ENCODE data around the gene LAMTOR2.
"Not testable (repeated sequence)": the region's sequence is repeated elsewhere in the genome, so short reads cannot be mapped to it uniquely, and the experiment has no call there.

LAMTOR2 gene

GRCh38 chr1:156033011-156033410 lies 21.6 kb upstream of the LAMTOR2 start:
- no peak overlapping the region for H3K27ac ChIP-seq
- TF ChIP-seq ZFX (IDR thresholded peaks at IDR 0.05) = no peak
- TF ChIP-seq, protein P1, sequence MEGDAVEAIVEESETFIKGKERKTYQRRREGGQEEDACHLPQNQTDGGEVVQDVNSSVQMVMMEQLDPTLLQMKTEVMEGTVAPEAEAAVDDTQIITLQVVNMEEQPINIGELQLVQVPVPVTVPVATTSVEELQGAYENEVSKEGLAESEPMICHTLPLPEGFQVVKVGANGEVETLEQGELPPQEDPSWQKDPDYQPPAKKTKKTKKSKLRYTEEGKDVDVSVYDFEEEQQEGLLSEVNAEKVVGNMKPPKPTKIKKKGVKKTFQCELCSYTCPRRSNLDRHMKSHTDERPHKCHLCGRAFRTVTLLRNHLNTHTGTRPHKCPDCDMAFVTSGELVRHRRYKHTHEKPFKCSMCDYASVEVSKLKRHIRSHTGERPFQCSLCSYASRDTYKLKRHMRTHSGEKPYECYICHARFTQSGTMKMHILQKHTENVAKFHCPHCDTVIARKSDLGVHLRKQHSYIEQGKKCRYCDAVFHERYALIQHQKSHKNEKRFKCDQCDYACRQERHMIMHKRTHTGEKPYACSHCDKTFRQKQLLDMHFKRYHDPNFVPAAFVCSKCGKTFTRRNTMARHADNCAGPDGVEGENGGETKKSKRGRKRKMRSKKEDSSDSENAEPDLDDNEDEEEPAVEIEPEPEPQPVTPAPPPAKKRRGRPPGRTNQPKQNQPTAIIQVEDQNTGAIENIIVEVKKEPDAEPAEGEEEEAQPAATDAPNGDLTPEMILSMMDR (conservative IDR thresholded peaks at IDR 0.05) = no peak

DNA sequence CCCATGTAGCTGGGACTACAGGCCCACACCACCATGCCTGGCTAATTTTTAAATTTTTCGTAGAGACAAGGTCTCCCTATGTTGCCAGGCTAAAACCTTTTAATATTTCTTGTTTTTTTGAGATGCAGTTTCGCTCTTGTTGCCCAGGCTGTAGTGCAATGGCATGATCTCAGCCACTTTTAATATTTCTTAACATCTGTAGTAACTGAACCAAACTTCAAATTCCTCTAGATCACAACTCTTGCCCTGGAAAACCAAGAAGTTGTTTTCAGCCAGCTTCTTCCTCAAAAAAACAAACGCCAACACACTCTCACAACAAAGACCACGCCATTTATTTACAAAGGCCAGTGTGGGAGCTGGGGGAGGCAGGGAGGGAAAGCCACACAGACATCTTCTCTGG lies 19.6 kb upstream of the LAMTOR2 start:
- not testable (repeated sequence) for H3K27ac ChIP-seq

DNA sequence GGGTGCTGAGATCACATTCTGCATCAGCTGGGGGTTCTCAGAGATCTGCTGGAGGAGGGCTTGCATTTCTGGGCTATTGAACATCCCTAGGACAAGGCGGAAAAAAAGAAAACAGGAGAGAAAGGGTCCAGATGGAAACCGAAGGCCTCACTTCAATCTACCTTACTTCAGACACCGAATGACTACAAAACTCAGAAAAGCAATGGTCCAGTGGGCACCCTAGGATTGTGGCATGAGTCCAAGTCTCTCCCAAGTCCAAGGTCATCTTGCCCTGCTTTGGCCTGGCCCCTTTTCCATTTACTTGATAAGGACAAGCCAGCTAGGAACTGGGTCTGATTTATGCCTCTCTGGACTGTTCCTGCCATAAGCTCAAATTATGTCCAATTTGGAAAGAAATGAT lies 11.8 kb upstream of the LAMTOR2 start:
- no peak for TF ChIP-seq ZFX (IDR thresholded peaks at IDR 0.05)
- TF ChIP-seq, protein P1 (conservative IDR thresholded peaks at IDR 0.05) = no peak
- H3K27ac ChIP-seq = no peak overlapping the region

DNA sequence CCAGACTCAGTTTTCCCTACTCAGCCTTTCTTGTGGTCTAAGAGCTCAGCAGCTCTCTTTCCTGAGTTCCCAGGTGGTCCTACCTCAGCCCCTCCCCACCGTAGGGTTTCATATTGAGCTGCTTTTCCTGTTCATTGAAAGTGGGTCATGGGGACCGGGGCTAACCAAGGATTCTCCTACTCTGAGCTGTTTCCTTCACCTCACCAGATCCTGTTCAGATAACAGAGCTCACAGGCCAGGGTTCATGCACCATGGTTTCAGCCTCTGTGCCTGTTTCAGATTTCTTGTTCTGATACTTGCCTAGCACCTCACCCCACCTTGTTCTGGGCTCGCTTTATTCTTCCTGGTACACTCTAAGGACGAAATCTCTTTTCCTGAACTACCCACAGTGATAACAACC lies 9.5 kb upstream of the LAMTOR2 start:
- no peak overlapping the region for H3K27ac ChIP-seq
- TF ChIP-seq, protein P1 (conservative IDR thresholded peaks at IDR 0.05) = no peak
- no peak for TF ChIP-seq ZFX (IDR thresholded peaks at IDR 0.05)

DNA sequence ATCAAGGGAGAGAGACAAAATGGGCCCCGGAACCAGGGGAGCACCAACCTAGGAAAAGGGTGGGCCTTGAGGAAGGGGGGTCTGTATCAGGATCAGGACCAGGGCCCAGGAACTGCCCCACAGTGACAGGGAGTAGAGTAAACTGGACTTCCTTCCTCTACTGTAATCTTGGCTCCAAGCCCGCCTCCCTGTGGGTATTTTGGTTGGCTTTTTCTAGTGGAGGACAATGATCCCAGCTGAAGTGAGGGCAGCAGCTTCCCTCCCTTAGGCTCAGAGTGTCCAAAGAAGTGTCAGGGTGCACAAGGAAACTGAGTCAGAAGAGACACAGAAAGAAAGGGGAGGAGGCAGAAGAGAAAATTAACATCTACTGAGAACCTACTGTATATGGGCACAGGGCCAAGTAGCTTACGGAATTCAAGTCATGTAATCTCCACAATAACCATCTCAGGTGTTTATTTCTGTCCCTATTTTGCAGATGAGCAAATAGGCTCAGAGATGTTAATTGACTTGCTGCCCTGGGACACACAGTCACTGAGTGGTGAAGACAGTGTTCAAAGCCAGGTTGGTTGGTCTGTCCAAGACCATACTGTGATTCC lies 5.8 kb upstream of the LAMTOR2 start:
- TF ChIP-seq, protein P1 (conservative IDR thresholded peaks at IDR 0.05) = no peak
- TF ChIP-seq ZFX (IDR thresholded peaks at IDR 0.05) = no peak
- H3K27ac ChIP-seq = no peak overlapping the region

DNA sequence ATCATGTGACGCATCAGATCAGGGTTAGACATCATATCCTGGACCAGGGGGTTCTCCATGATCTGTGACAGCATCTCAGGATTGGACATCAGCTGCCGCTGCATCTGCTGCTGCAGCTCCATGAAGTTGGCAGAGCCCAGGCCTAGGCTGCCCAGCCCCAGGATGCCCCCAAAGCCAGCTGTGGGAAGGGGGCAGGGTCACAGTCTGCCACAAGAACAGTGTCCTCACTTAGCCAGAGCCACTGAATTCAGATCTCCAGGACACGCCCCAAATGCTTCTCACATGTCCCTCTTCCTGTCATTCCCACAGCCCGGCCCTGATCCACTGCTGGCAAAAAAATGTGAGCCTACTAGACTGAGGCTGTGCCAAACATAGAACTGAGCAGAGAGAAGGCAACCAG lies 4.2 kb upstream of the LAMTOR2 start:
- H3K27ac ChIP-seq = no peak overlapping the region
- TF ChIP-seq ZFX (IDR thresholded peaks at IDR 0.05) = no peak
- TF ChIP-seq, protein P1 (conservative IDR thresholded peaks at IDR 0.05) = no peak

GRCh38 chr1:156051011-156051725 lies 3.4 kb upstream of the LAMTOR2 start:
- TF ChIP-seq, protein P1 (conservative IDR thresholded peaks at IDR 0.05) = no peak
- no peak for TF ChIP-seq ZFX (IDR thresholded peaks at IDR 0.05)
- H3K27ac ChIP-seq = no peak overlapping the region

Measured in C4-2B (cell line).